KMS-11 (cell line): ENCODE results near the gene ARL15.

Experiments used
- H2AFZ ChIP-seq: fragments of 200-600 bp; sonication (generic); 2 replicates; pipeline ENCODE4 v1.6.1; 2016; ENCODE audit warnings: antibody characterized with exemption, mixed run types, low read depth
- H3K27ac ChIP-seq: fragments of 200-600 bp; sonication (generic); 2 replicates; pipeline ENCODE4 v1.6.1; 2016; ENCODE audit warnings: mild to moderate bottlenecking, mixed run types
- H3K27me3 ChIP-seq: fragments of 200-600 bp; sonication (generic); 2 replicates; pipeline ENCODE4 v1.6.1; 2017; ENCODE audit warnings: mild to moderate bottlenecking, low read depth, mixed run types, moderate library complexity; ENCODE audit not compliant: insufficient read depth
- H3K36me3 ChIP-seq: fragments of 200-600 bp; sonication (generic); 2 replicates; pipeline ENCODE4 v1.6.1; 2017; ENCODE audit warnings: mild to moderate bottlenecking, mixed run types; ENCODE audit not compliant: insufficient read depth
- H3K4me1 ChIP-seq: fragments of 200-600 bp; sonication (generic); 2 replicates; pipeline ENCODE4 v1.6.1; 2016; ENCODE audit warnings: mild to moderate bottlenecking, low read depth, mixed run types; ENCODE audit not compliant: poor library complexity, severe bottlenecking
- H3K4me2 ChIP-seq: fragments of 200-600 bp; sonication (generic); 2 replicates; pipeline ENCODE4 v1.7.0; 2016; ENCODE audit warnings: mild to moderate bottlenecking, mixed run types
- H3K4me3 ChIP-seq: fragments of 200-600 bp; sonication (generic); IDR thresholded peaks from 2 replicates; pipeline ENCODE4 v1.6.1; 2017; ENCODE audit warnings: low read depth, low read length, mixed read lengths; ENCODE audit not compliant: insufficient read depth
- H3K79me2 ChIP-seq: fragments of 200-600 bp; sonication (generic); 2 replicates; pipeline ENCODE4 v1.6.1; 2016; ENCODE audit warnings: low read depth, mixed run types; ENCODE audit not compliant: insufficient read depth
- H3K9ac ChIP-seq: fragments of 200-600 bp; sonication (generic); 2 replicates; pipeline ENCODE4 v1.6.1; 2016; ENCODE audit warnings: mild to moderate bottlenecking, mixed run types
- H4K20me1 ChIP-seq: fragments of 200-600 bp; sonication (generic); 2 replicates; pipeline ENCODE4 v1.6.1; 2016; ENCODE audit warnings: mild to moderate bottlenecking, mixed run types; ENCODE audit not compliant: insufficient read depth
- CTCF ChIP-seq: fragments of 200-600 bp; sonication (generic); conservative IDR thresholded peaks from 2 replicates; pipeline ENCODE4 v1.6.1; 2017; ENCODE audit warnings: low read depth, mild to moderate bottlenecking, antibody characterized with exemption, low read length, moderate library complexity, mixed read lengths

ARL15 gene

GRCh38 chr5:54289769-54290168, 20.6 kb downstream of the ARL15 start:
- Histone ChIP-seq H3K79me2 (peaks cover 3% of the 10 kb centered on the region; the same call in 1 of the 2 replicates), H4K20me1 (no peaks in the 10 kb centered on the region), H3K27me3 (no peaks in the 10 kb centered on the region), H2AFZ (no peak overlapping the region), H3K27ac (no peak overlapping the region), H3K4me2 (no peak overlapping the region), H3K4me1 (no peaks in the 10 kb centered on the region), H3K4me3 (no peak overlapping the region), H3K36me3 (no peaks in the 10 kb centered on the region), H3K9ac (no peak overlapping the region)
- TF ChIP-seq CTCF, result no peak

GRCh38 chr5:54288568-54289217, 21.7 kb downstream of the ARL15 start:
- Histone ChIP-seq H3K4me3 (no peak overlapping the region), H2AFZ (no peak overlapping the region), H3K9ac (no peak overlapping the region), H3K36me3 (no peaks in the 10 kb centered on the region), H3K4me1 (no peaks in the 10 kb centered on the region), H3K27ac (no peak overlapping the region), H4K20me1 (no peaks in the 10 kb centered on the region), H3K27me3 (no peaks in the 10 kb centered on the region), H3K79me2 (peaks cover 3% of the 10 kb centered on the region; the same call in 1 of the 2 replicates), H3K4me2 (no peak overlapping the region)
- no peak for TF ChIP-seq CTCF

DNA sequence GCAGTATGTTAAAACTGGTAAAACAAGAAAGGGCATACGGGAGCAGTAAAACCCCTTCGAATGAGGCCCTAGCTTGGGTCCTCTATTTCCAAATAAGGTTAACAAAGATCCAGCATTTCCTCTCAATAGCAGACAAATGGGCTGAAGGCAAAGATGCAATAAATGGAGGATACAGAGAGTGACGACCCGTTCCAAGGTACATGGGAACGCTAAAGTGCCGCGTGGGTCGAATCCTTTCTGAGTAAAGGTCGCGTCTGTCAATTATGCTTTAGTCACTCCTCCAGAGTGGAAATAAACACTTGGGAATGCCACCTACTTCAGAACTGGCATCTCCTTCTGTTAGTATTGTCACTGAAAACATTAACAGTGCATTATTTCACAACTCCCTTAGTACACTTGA, 24.7 kb downstream of the ARL15 start:
- Histone ChIP-seq H4K20me1 (no peaks in the 10 kb centered on the region), H3K36me3 (no peaks in the 10 kb centered on the region), H3K27ac (no peak overlapping the region), H3K27me3 (no peaks in the 10 kb centered on the region), H3K4me2 (no peak overlapping the region), H3K79me2 (peaks cover 3% of the 10 kb centered on the region; the same call in 1 of the 2 replicates), H3K4me1 (no peaks in the 10 kb centered on the region), H3K9ac (no peak overlapping the region), H2AFZ (no peak overlapping the region), H3K4me3 (no peak overlapping the region)
- TF ChIP-seq CTCF, result no peak

DNA sequence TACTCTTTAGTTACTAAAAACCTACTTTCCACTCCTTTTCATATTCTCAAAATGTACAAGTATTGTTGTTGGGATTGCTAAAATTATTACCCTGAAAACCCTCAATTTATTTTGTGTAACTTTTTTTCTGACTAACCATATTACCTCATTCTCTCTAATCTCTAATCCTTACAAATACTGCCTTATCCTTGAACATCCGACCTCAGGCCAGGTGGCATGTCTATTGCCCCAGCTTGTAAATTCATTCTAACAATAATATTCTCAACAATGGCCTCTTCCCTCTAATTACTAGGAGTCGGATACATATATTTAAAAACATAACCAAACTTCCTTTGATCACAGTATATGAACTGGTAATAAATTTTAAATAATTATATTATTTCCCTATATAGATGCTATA, 25.8 kb downstream of the ARL15 start:
- no peaks in the 10 kb centered on the region for H3K36me3 ChIP-seq
- no peaks in the 10 kb centered on the region for H4K20me1 ChIP-seq
- no peak for TF ChIP-seq CTCF
- H3K4me3 ChIP-seq, result no peak overlapping the region
- H3K27me3 ChIP-seq, result no peaks in the 10 kb centered on the region
- no peaks in the 10 kb centered on the region for H3K4me1 ChIP-seq
- H3K9ac ChIP-seq, result no peak overlapping the region
- H3K4me2 ChIP-seq, result no peak overlapping the region
- no peaks in the 10 kb centered on the region for H3K79me2 ChIP-seq
- no peak overlapping the region for H3K27ac ChIP-seq
- H2AFZ ChIP-seq, result no peak overlapping the region
